NCI-H748 (cell line): ENCODE data around the gene ERMARD.
"Not testable (repeated sequence)": the region's sequence is repeated elsewhere in the genome, so short reads cannot be mapped to it uniquely, and the experiment has no call there.

Source experiments
- DNase-seq: peaks from one replicate; lab custom pipeline; 2025; ENCODE audit not compliant: unreplicated experiment; lab: John Stamatoyannopoulos, UW

Gene ERMARD

GRCh38 chr6:169738204-169738975 lies 13.0 kb upstream of the ERMARD start:
- DNase-seq: peak; percentile 72

- no peak for DNase-seq
Measured at GRCh38 chr6:169738976-169739529, 12.4 kb upstream of the ERMARD start.

- DNase-seq: no peak
Measured at GRCh38 chr6:169741344-169741743, 10.1 kb upstream of the ERMARD start.

GRCh38 chr6:169745405-169745804 lies 6.0 kb upstream of the ERMARD start:
- DNase-seq: no peak

- no peak for DNase-seq
Measured at GRCh38 chr6:169746556-169746955, 4.9 kb upstream of the ERMARD start.

GRCh38 chr6:169752074-169752623 lies 727 bp downstream of the ERMARD start:
- DNase-seq: peak; percentile 11

- DNase-seq: no peak
Measured at GRCh38 chr6:169755162-169755561, 3.7 kb downstream of the ERMARD start.

- DNase-seq: no peak
Measured at GRCh38 chr6:169763308-169763707, 11.9 kb downstream of the ERMARD start.

- DNase-seq: no peak
Measured at GRCh38 chr6:169763881-169764280, 12.5 kb downstream of the ERMARD start.

GRCh38 chr6:169765789-169766188 lies 14.4 kb downstream of the ERMARD start:
- not testable (repeated sequence) for DNase-seq

- DNase-seq: no peak
Measured at GRCh38 chr6:169766232-169766631, 14.8 kb downstream of the ERMARD start.

- no peak for DNase-seq
Measured at GRCh38 chr6:169766921-169767736, 15.7 kb downstream of the ERMARD start.

- DNase-seq: no peak
Measured at GRCh38 chr6:169774347-169774746, 22.9 kb downstream of the ERMARD start.

- DNase-seq: no peak
Measured at GRCh38 chr6:169775321-169775720, 23.9 kb downstream of the ERMARD start.

GRCh38 chr6:169776379-169776778 lies 25.0 kb downstream of the ERMARD start:
- no peak for DNase-seq

GRCh38 chr6:169777896-169778295 lies 26.5 kb downstream of the ERMARD start:
- no peak for DNase-seq

- no peak for DNase-seq
Measured at GRCh38 chr6:169778646-169779045, 27.2 kb downstream of the ERMARD start.

- DNase-seq: no peak
Measured at GRCh38 chr6:169779092-169779815, 27.8 kb downstream of the ERMARD start.

- DNase-seq: no peak
Measured at GRCh38 chr6:169779896-169780295, 28.5 kb downstream of the ERMARD start.

GRCh38 chr6:169780571-169781091 lies 29.2 kb downstream of the ERMARD start:
- no peak for DNase-seq

- DNase-seq: no peak
Measured at GRCh38 chr6:169782966-169783365, 31.5 kb downstream of the ERMARD start.
